GM18951 (cell line): ENCODE data around the gene ADAMTS15.

Experiments
- POLR2A ChIP-seq: IDR thresholded peaks from 4 replicates; pipeline ENCODE4 v1.6.1; 2011; ENCODE audit warnings: mild to moderate bottlenecking; ENCODE audit not compliant: insufficient read length, insufficient read depth; ENCODE audit errors: extremely low read depth
- in situ Hi-C: fragments of 300-500 bp; cut with MboI; formaldehyde crosslinking; loops from one replicate; pipeline ENCODE4 v1.12.0; 2022; ENCODE audit warnings: low sequenced_read_pairs, mixed read lengths, inconsistent platforms; ENCODE audit not compliant: unreplicated experiment

The ADAMTS15 gene

DNA sequence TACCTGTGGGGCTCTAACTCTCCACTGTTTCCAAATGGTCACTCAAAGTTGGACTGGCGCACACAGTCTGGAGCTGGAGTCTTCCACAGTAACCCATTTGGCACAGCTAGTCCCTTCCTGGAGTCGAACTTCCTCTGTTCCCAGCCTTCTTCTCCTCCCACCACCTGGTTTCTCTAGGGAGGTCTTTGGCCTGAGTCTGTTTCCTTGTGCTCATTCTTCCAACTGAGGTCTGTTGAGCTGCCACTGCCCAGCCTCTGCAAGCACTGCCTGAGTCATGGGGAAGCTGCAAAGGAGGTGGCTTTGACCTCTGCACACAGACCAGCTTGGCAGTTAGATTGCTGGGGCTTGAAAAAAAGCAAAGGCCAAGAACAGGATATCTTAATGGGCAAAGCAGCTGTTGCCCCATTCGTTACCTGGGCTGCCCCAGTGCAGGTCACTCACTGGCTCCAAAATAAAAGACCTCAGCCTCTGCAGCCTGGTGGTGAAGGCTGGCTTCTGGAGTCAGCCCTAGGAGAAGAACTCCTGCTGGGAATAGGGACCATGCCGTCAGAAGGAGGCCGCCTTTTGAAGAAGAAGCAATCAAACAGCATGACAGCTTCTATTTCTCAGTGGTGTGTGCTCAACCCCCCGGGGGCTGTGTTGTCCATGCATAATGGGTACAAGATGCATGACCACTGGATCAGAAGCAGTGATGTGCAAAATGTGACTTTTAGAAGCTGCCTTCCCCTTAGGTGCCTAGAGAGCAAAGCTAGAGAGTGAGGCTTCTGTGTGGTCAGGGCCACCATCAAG, 3.0 kb downstream of the ADAMTS15 start:
- no peak for TF ChIP-seq POLR2A
- in situ Hi-C loops, result no loop called here

DNA sequence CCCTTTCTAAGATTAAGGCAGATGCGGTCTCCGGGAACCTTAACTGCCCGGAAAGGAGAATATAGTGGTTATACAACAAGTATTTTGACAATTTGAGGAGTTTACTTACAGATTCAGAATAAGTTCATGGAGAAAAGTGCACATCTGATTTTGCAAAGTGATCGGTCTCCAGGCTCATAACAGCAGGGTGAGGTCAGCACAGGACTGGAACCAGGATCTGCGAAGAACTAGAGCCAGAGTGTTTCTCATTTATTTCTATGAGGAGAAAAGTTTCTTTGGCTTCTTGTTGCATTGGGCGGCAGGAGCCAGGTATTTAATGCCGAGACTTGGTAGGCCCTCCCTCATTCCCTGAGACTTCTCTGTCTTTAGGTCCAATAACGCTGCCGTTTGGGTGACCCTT, 3.7 kb downstream of the ADAMTS15 start:
- in situ Hi-C loops, result no loop called here

DNA sequence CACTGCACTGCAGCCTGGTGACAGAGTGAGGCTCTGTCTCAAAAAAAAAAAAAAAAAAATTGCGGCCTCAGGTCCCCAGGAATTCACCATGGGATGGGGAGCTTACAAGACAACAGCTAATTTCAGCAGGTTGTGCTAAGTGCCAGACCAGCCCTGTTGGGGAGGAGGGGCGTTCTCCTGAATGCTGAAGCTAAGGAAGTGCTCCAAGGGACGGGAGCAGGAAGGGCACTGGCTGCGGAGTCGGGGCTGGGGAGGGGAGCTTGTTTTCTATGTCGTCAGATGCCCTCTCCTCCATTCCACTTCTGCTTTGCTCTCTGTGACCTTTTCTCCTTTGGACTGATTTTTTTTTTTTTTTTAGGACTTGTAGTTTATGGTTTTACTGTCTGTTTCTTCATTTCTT, 4.5 kb downstream of the ADAMTS15 start:
- in situ Hi-C loops, result no loop called here
- TF ChIP-seq POLR2A, result no peak

More for the DNA sequence above, 3.7 kb downstream of the ADAMTS15 start:
- TF ChIP-seq POLR2A, result no peak

DNA sequence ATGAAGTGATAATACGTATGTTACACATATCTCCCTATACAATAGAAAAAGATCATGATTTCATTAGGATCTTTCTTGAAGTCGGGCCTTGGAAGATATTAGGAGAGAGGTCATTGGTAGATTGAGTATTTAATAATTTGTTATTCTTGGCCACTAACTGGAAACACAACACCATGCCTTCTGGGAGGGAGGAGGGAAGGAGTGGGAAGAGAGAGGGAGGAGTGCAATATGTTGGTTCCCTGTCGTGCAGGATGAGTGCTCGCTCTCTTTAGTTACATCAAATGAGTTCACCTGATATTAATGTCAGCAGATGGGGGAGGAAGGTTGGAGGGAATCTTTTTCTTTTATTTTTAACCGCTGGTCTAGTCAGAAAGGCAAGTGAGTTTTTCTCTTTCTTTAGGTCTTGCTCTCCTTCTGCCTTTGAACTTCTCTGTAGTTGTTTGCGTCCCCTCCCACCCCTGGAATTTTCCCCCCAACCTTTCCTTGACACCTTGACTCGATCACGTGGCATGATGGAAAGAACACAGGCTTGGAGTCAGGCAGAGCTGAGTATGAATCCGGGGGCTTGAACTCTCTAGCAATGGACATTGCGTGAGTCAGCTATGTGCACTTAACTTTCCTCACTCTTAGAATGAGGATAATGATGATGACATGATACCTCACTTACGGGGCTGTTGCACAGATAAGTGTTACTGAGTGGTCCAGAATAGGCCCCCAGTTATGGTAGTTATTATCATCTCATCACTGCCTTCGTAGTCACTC, 6.2 kb downstream of the ADAMTS15 start:
- in situ Hi-C loops, result no loop called here
- no peak for TF ChIP-seq POLR2A

DNA sequence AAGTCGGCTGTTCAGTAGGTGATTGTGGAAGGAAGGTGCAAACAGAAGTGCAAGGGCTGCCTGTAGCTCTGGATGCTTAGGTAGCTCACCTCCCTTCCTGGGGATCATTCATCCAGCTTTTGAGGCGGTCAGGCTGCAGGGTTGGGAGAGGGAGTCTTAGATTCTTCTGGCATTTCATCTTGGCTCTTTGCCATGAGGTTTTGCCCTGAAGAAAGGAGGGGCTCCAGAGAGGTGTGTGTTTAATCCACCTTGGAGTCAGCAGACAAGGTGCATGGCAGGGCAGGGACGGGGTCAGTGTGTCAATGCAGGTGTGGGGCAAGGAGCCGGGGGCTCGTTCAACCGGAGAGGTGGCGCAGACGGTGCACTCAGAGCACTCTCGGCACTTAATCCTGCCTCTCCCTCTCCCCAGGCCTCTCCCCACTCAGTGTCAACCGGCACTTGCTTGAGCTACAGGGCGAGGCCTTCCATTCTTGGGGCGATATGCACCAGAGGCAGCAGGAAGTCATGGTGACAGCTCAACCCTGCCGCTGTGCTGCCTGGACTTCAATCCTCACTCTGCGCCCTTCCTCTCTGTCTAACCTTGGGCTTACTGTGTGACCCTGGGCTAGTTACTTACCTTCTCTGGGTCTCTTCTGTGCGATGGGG, 7.2 kb downstream of the ADAMTS15 start:
- in situ Hi-C loops, result no loop called here
- no peak for TF ChIP-seq POLR2A

DNA sequence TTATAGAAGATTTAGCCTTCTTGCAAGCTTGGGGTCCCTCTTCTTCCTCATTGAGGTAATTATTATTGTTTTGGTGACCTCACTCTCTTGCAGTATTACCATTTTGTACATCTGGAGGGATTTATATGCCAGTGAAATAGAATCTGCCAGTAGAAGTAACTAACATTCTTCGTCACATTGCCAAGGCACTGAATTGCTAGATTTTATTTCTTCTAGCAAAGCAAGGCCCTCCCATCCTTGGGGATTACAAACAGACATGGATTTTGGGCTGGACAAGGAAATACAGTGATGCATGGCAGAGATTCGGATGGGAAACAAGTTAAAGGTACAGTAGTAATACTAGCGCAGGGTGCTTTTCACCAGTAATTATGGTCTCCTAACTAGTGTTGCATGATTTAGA, 7.8 kb downstream of the ADAMTS15 start:
- TF ChIP-seq POLR2A, result no peak
- in situ Hi-C loops, result no loop called here

DNA sequence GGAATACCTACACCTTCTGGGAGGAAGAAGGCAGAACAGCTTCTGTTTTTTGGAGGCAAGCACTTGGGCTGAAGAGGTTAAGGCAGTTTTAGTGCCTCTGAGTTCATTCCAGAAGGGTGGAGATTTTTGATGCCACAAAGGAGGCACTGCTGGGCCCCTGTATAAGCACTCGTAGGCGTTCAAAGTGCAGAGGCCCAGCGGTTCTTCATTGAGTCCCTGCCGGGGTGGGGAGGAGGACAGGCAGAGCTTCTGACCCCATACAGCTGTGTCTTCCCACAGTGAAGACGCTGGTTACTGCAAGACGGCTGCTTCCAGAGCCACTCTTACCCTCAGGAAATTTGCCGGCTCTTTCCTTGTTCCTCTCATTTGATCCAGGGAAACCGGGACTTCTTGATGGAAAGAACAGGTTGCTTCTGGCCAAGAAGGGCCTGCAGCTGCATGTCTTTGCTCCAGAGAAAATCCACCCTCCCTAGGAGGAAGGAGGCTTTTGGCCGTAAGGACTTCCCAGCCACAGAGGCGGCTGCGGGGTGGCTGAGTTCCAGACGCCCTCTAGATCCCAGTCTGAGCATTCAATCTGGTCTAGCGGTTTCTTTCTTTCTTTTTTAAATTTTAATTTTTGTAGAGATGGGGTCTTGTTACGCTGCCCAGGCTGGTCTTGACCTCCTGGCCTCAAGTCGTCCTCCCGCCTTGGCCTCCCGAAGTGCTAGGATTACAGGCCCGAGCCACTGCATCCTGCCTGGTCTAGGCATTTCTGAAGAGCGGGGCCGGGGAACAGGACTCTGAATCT, 9.4 kb downstream of the ADAMTS15 start:
- in situ Hi-C loops, result no loop called here
- no peak for TF ChIP-seq POLR2A

DNA sequence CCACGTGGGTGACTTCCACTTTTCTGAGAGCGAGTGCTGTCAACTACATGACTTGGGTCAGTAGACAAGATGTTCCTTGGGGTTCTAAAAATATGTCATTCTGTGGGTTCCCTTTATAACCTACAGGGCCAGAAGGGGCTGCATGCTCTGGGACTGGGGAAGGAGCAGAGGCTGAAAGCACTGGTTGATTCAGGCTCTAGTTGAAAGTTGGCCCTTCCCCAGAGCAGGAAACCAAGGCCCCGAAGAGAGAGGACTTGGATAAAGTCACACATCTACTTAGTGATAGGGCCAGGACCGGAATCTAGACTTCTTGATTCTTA, 9.9 kb downstream of the ADAMTS15 start:
- TF ChIP-seq POLR2A, result no peak

DNA sequence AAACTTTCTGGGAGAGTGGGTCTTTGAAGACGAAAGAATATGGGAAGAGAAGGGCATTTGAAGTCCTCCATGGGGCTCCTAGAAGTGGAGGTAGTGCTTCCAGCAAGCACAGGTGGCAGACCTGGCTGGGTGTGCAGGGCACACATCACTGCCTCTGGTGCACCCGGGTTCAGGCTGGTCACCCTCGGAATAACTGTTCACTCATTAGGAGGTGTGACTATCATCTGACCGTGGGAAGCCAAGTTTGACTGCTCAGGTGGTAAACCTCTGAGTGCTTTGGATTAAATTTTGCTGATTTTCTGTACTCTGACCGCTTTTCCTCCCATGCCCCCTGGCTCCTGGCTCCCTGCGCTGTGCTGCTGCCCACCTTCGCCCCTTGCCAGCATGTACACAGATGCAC, 11.1 kb downstream of the ADAMTS15 start:
- in situ Hi-C loops, result no loop called here
- TF ChIP-seq POLR2A, result no peak

More for the DNA sequence above, 9.9 kb downstream of the ADAMTS15 start:
- in situ Hi-C loops, result no loop called here

DNA sequence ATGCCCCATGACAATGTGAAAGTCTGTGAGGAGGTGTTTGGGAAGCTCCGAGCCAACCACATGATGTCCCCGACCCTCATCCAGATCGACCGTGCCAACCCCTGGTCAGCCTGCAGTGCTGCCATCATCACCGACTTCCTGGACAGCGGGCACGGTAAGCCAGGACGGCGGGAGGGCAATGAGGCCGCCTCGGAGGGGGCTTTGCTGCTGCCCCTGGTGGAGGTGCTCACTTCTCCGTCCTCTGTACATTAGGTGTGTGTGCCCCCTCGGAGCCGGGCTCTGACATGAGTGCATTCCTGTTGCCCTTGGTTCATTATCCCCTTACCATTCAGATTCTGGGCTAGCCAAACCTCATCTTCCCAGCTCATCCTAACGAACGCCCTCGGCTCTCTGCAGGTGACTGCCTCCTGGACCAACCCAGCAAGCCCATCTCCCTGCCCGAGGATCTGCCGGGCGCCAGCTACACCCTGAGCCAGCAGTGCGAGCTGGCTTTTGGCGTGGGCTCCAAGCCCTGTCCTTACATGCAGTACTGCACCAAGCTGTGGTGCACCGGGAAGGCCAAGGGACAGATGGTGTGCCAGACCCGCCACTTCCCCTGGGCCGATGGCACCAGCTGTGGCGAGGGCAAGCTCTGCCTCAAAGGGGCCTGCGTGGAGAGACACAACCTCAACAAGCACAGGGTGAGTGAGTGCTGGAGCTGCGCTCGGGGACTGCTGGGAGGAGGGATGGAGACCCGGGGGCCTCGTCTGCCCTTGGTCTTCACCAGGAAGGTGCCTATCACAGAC, 13.8 kb downstream of the ADAMTS15 start:
- no peak for TF ChIP-seq POLR2A
- in situ Hi-C loops, result no loop called here

DNA sequence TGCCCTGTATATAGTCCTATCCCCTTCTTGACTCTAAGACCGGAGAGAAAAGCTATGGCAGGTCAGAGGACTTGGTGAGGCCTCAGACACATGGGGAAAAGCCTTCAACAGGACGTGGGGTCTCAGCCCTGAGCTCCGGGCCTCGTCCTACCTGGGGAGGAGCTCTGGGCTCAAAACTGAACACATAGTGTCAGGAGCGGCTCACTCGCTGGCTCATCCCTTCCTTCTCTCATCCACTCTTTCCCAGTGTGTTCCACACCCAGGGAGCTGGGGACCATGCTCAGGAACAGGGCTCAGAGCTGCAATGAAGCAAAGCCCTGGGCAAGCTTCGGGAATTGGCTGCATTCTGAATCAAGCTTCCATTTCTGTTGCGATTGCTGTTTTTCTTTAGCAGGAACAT, 14.5 kb downstream of the ADAMTS15 start:
- TF ChIP-seq POLR2A, result no peak
- in situ Hi-C loops, result no loop called here

DNA sequence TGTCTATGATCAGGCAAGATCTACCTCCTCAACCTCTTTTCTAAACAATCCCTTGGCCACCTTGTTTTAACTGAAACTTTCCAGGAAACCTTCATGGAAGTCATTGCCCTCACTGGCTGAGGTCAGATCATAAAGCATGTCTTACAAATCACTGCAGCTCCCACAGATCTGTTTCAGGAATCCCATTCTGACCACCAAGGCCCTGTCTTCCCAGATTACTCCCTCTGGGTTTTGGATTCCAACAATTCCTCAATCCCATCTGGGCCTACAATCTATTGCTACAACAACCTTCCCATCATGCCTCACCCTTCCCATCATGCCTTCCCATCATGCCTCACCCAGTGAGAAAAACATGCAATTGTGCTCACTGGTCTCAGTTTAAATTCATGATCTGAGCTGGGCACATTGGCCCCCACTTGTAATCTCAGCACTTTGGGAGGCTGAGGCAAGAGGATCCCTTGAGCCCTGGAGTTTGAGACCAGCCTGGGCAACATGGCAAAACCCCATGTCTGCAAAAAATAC, 15.9 kb downstream of the ADAMTS15 start:
- in situ Hi-C loops, result no loop called here

More for the DNA sequence above, 15.9 kb downstream of the ADAMTS15 start:
- no peak for TF ChIP-seq POLR2A
